GM19438 (cell line): ENCODE data around the gene CELSR1.

Experiments
- ATAC-seq: cut with Tn5 transposase; IDR thresholded peaks from one replicate; pipeline ENCODE4 v1.9.1; 2021; ENCODE audit warnings: low read depth; ENCODE audit not compliant: unreplicated experiment

CELSR1 gene

DNA sequence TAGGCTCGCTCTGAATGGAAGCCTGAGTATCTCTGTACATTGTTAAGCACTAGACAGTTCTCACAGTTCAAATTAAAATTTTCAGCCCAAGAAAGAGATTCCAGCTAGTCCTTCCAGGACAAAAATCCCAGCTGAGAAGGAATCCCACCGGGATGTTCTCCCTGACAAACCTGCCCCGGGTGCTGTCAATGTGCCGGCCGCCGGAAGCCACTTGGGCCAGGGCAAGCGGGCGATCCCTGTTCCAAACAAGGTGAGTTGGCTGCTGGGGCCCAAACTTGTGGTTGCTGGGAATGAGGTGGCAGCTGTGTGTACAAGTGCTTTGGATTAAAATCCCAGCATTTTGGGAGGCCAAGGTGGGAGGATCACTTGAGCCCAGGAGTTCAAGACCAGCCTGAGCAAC is 225.4 kb downstream of the CELSR1 start:
- no peak for ATAC-seq
